Stimulated activated CD4-positive, alpha-beta T cell treated with anti-CD3 and anti-CD28 coated beads, Interleukin-4, amount 100 ng/mL, for 4 hours (primary cell): ENCODE measurements around the gene PTPRT.

ENCODE experiments used
- DNase-seq, 2 experiments: peaks; one replicate each; pipeline ENCODE4 v3.0.0-alpha.2; 2020

The PTPRT gene

GRCh38 chr20:42779216-42779615 is 410.5 kb downstream of the PTPRT start:
- DNase-seq, result no peak

DNA sequence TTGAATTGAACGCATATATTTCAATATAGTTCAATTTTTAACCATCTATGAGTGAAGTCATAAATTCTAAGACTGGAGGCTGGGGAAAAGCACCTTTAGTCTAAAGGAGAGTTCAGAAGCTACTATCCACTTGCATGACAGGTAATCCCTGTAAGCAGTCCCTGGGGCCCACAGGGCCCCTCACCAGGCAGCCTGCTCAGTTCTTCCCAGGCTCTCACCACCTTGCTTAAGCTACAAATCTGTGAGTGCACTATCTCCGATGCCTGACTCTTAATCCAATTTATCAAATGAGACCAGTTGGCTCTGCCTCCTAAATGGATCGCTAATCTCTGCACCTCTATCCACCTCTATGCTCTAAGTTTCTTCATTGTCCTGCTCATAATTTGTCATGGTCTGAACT is 413.8 kb downstream of the PTPRT start:
- no peak for DNase-seq

GRCh38 chr20:42775037-42775436 is 414.7 kb downstream of the PTPRT start:
- no peak for DNase-seq

GRCh38 chr20:42763015-42763414 is 426.7 kb downstream of the PTPRT start:
- no peak for DNase-seq

GRCh38 chr20:42756991-42757390 is 432.7 kb downstream of the PTPRT start:
- no peak for DNase-seq

GRCh38 chr20:42754706-42755105 is 435.0 kb downstream of the PTPRT start:
- DNase-seq, result no peak

DNA sequence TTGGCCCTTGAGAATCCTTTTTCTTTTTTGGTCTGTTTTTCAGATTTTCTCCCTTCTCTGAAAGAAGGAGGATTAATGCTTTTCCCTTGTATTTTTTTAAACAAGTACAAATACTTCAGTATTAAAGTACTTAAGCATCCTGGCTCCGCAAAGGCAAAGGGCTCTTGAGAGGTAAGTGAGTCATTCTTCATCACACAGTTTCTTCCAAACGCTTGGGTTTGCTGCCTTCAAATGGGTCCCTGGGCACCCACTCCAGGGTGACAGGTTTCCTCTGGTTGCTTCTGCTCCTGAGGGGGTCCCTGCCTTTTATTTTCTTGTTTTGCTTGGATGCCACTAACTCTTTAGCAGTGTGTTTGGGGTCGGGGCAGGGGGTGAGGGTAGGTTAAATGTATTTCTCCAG is 437.1 kb downstream of the PTPRT start:
- no peak for DNase-seq

GRCh38 chr20:42749556-42749955 is 440.1 kb downstream of the PTPRT start:
- DNase-seq, result no peak

DNA sequence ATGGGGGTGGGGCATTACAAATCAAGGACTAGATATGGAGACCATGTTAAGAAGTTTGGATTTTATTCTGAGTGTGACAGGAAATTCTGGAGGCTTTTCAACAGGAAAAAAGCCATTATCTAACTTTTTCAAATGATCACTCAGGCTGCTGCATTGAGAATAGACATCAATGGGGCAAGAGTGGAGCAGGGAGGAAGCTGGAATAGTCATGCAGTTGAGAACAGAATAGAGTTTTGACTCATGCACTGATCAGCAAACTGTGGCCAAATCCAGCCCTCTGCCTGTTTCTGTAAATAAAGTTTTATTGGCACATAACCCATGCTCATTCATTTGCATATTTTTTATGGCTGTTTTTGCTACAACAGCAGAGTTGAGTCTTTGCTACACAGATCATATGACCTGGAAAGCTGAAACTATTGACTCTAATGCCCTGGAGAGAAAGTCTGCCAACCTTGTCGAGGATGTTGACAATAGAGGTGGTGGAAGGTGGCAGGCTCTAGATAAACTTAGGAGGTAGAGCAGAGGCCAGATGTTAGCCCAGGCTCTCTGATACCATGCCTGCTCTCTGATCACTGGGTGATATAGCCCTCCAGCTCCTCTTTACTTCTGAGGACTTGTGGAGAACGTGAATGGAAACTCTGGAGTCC is 441.8 kb downstream of the PTPRT start:
- DNase-seq, result no peak

DNA sequence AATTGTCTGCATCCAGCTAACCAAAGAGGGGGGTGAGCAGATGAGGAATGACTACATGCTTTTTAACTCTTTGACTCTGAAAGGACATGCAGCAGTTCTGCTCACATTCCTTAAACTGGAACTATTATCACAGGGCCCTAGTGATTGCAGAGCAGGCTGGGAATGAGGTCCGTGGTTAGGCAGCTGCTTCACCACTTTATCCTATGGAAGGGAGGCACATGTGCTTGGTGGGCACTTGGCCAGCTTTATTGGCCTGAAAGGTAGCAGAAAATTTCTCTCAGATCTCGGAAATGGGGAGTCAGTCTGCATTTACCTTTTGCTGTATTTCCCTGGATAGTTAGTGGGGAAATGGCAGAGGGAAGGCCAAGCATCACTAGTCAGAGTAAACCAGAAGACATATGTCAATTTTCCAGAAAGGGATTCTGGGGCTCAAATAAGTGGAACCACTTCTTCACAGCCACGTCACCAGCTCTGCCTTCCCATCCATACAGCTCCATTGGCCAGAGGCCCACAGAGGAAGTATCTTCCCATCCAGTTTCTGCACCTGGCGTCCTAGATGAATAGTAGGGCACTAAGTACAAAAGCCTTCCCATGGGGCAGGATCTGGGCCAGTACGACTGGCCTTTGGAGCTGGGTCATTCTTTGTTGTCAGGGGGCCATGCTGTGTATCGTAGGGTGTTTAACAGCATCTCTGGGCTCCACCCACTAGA is 444.8 kb downstream of the PTPRT start:
- DNase-seq, result no peak

DNA sequence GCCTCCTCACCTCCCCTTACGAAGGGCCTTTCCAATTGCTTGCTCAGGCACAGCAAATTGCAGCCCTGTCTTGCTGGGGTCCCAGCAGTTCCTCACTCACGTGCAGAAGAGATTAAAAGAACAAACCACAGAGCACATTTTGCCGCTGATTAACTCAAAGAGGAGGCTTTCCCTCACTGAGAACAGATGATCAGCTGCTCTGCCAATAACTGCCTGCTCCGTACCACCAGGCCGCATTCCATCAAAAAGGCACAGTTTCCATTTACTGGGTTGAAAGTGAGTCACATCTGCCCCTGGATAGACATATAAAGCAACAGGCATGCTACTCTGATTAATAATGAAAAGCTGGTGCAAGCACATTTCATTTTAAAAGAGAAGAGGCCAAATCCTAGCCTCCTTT is 446.8 kb downstream of the PTPRT start:
- no peak for DNase-seq

DNA sequence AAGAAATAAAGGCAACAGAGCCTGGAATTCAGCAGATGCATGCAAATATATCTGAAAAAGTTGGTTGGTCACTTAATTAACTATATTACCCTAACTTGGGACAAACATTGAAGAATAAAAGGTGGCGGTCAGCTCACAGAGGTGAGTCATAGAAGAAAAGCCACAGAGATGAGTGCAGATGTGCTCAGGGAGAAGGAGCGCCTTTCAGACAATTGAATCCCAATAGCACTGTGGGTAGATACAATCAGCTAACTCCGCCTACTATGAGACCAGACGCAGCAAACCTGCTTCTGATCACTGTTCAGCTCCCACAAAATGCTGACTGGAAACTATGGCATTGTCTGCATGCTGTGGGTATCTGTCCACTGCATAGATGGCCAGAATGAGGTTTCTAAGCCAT is 447.8 kb downstream of the PTPRT start:
- DNase-seq, result no peak

DNA sequence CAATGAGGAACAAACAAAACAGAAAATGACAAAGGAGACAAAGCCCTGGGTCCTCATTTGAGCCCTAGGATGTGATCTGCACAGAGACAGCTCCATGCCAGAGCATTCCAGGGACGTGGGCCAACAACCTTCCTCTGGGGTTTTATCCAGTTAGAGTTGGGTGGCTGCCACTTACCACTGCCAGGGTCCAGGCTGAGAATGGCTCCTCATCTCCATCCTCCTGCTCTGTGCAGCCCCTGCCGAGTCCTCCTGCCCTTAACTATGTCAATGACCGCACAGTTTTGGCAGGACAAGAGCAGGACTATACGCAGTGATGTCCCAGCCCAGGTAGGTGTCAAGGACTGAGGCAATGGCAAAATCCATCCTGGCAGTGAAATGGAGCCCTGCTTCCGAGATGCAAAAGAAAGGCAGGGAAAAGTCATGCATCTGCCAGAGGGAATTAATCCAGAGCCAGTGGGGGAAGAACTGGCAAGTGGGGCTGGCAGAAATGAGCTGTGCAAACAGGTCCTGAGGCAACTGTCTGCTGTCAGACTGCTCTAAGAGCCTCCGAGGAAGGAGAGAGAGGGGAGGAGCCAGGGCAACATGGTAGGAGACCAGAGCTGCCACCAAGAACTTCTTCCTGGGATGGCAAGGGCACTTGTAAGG is 449.4 kb downstream of the PTPRT start:
- no peak for DNase-seq

- DNase-seq, result no peak
Observed at GRCh38 chr20:42739683-42740082, 450.0 kb downstream of the PTPRT start.

- no peak for DNase-seq
Observed at GRCh38 chr20:42735539-42735938, 454.2 kb downstream of the PTPRT start.

DNA sequence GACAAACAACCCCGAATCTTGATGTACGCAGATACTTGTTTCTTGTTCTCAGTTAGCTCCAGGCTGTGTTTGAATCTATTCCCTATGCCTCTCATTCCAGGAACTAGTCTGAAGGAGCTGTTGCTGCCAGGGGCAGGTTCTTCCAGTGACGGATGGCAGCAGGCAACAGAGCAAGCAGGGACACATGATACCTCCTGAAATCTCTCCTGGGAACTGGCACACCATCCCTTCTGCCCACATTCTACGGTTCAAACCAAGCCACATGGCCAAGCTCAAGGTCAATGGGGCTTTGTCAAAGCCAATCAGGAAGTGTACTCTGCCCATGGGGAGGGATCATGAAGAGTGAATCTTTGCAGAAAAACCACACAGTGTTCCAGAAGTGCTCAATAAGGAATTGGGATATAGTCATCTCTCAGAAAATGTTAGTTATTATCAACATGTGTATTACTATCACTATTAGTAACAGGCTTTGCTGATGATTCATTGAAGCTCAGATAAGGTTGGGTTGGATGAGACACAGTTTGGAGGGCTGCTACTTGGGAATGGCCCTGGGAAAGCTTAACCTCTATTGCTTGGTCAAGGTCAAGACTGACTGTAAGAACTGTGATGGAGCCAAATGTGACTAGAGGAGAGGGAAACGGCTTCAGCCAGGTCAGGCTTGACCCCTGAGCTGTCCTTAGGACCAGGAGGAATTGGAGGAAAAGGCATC is 454.9 kb downstream of the PTPRT start:
- no peak for DNase-seq

- DNase-seq, result no peak
Observed at GRCh38 chr20:42721923-42722322, 467.8 kb downstream of the PTPRT start.

GRCh38 chr20:42714298-42715141 is 475.2 kb downstream of the PTPRT start:
- DNase-seq, result no peak

DNA sequence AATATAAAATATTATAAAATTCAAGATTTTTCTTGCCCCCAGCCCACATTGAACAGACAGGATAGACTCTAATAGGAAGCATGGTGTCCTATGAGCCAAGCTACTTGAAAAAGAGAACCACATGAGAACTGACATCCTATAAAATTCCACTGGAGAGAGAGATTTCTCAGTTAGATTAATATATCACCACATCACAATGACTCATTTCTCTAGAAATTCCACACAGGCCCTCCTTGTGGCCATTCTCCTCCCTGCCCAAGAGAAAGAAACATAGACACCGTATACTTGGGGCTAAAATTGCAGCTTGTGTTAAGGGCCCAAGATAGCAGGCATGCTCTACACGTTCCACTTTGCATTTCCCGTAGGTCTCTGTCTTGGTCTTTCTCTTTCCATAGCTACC is 481.4 kb downstream of the PTPRT start:
- no peak for DNase-seq

DNA sequence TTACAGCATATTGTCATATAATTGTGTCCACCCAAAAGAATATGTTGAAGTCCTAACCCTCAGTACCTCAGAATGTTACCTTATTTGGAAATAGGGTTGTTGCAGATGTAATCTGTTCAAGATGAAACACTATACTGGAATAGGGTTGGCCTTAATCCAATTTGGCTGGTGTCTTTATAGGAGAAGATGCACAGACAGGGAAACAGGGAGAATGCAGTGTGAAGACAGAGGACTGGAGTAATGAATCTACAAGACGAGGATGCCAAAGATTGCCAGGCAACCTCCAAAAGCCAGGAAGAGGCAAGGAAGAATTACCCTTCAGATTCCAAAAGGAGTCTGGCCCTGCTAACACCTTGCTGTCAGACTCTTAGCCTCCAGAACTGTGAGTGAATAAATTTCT is 482.9 kb downstream of the PTPRT start:
- DNase-seq, result no peak

DNA sequence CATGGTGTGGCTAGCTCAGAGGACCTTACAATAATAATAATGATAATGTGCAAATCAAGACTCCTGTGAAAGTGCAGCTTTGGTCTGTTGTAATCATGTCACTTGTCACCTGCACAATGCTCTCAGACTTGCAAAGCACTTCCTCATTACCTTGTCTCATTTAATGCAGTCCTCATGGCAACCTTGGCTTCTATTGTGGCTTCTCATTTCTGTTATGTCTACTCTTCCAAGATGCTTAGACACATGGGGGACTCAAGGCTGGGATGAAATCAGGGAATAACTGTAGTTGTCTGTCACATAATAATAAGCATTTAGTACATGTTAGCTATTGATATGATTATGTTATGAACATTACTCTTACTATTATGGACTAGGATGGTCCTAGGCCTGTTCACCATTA is 484.2 kb downstream of the PTPRT start:
- DNase-seq, result no peak

- DNase-seq, result no peak
Observed at GRCh38 chr20:42703744-42704143, 486.0 kb downstream of the PTPRT start.

- DNase-seq, result no peak
Observed at GRCh38 chr20:42701948-42702347, 487.8 kb downstream of the PTPRT start.
